GM19468 (cell line): ENCODE results near the gene MOCS2.

Experiments
- ATAC-seq: cut with Tn5 transposase; IDR thresholded peaks from one replicate; pipeline ENCODE4 v1.9.1; 2021; ENCODE audit warnings: mild to moderate bottlenecking, moderate library complexity, moderate number of reproducible peaks; ENCODE audit not compliant: unreplicated experiment; ENCODE audit errors: extremely low read depth

Gene MOCS2

DNA sequence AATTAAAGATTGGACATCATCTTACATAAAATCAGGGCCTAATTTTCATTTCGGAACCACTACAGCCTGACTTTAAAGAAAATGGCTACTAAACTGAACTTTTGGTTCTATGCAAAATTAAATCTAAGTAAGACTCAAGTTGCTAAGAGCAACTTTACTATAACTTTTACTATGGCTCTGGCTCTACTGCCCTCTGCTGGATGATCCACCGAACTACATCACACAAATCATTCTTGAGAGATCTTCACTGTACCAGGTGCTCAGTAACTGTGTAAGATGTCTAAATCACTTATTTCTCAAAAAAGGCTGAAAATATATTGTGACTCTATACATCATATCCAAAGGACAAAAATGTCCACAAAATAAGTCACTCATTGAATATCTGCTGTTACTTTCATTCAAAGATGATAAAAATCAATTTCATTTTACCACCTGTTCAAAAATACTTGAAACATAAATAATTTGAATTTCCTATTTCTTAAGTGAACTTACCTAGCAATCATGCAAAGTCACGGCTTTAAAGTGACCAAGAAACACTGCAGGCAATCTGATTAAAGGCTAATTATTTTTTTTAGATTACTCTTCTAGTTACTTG lies 13.5 kb downstream of the MOCS2 start:
- ATAC-seq = peak; percentile 67

- no peak for ATAC-seq
Measured at GRCh38 chr5:53095217-53095616, 14.3 kb downstream of the MOCS2 start.

DNA sequence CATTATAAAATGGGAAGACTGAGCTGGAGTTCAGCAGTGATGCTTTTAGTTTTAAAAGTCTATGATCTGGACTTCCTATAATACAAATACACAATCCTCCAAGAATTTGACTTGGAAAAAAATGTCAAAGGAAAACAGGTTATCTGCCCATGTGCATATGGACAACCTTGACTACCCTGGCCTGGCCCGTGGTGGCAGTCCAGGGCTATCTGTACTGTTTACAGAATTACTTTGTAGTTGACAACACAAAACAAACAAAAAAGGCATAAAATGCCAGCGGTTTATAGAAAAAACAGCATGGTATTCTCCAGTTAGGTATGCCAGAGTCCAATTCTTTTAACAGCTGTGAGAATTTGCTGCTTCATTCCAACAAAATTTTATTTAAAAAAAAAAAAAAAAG lies 17.3 kb downstream of the MOCS2 start:
- no peak for ATAC-seq

GRCh38 chr5:53091289-53091688 lies 18.3 kb downstream of the MOCS2 start:
- ATAC-seq = no peak

DNA sequence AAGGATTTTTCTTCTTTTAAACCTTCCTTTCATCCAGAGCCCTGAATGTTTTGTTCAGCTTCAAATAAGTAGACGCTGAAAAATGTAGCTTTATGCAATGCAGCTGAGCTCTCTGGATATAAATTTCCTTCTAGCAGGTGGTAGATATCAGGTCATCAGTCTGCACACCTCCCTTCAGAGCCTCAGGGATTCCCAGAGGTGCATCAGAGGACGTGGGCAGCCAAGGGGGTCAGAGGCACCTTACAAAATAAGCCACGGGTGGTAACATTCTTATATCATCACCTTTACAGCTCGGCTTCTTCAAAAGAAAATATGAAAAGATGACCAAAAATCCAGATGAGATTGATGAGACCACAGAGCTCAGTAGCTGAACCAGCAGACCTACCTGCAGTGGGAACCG lies 19.3 kb downstream of the MOCS2 start:
- ATAC-seq = no peak

- ATAC-seq = peak; percentile 94
Measured at GRCh38 chr5:53089481-53089991, 20.0 kb downstream of the MOCS2 start.

DNA sequence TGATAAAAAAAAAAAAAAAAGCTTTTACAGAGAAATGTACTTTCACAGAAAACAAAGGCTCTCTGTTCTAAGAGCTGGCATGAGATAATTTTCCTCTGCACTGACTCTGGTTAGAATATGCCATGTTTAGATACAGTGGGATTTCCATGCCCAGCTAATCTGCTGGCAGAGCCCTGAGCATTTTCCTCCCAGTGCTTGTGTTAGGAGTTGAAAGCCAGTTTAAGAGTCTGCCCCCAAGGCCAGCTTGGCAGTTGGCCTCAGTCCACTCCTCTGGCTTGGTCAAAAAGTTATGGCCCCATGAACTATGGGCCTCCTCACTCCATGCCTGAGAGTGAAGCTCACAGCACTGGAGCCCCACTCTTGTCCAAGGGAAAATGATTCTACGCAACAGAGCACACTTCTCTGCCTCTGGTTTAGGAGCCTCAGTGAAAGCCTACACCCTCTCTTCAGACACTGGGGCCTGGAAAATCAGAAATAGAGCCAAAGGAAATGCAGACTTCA lies 21.9 kb downstream of the MOCS2 start:
- ATAC-seq = no peak

- ATAC-seq = no peak
Measured at GRCh38 chr5:53087171-53087570, 22.4 kb downstream of the MOCS2 start.

DNA sequence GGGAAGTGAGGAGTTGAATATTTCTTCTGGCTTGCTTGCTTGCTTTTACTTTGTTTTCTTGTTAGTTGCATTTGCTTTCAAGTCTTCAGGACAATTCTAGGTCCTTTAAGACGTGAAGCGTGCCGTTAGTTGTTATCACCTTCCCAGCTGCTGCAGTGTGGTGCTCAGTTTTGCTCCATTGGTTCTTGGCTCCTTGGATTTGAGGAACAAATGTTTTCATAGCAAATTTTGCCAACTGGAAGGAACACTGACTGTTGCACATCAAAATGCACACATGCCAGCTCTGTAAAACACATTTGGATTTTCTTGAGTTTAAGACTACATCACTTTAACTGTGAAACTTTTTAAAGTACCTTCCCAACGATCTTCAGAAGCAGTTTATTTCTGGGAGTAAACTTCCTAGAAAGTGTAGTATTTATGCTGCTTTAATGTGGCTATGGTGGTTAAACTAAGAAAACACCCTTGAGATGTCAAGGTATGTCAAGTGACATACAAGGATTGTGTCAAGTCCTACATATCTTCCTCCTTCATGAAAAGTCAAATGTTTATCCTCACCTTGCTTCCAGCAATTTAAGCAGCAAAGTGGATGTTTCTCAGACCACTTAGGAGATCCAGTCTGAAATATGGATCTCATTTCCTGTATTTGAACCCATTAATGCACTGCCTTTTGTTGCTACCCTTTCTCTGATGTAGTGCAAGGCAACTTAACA lies 24.9 kb downstream of the MOCS2 start:
- no peak for ATAC-seq

DNA sequence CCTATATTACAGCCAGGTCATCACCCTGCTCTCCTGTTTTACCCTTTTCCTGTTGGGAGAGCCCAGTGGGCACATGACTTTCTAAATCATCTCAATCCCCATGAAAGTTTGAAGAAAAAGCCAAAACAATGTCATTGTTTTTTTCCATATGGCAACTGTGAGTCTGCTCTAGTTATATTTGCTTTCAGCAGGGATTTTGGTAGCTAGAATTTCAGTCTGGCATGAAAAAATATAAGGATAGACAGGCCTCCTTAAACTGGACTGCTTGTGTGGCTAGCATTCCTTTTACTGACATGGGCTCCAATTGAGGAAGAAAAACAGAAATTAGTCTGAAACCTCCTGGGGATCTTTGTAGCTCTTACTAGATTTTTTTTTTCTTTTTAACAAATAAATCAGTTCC lies 25.6 kb downstream of the MOCS2 start:
- ATAC-seq = no peak

DNA sequence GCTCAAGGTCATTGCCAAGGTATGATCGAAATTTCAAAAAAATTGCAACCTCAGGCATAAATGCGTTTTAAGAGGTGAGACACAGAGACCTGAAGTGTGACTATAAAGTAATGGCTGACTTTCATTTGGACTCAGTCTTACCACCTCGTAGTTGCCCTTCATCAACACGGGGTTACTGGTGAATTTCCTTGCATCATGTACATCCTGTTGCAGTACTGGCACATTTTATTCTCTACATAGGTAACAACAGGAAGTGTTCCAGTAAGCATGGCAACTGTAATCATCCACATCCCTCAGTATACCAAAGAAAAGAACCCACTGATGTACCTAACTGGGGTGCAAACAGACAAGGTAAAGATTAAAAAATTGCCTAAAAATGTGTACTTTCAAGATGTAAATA lies 29.3 kb downstream of the MOCS2 start:
- no peak for ATAC-seq

DNA sequence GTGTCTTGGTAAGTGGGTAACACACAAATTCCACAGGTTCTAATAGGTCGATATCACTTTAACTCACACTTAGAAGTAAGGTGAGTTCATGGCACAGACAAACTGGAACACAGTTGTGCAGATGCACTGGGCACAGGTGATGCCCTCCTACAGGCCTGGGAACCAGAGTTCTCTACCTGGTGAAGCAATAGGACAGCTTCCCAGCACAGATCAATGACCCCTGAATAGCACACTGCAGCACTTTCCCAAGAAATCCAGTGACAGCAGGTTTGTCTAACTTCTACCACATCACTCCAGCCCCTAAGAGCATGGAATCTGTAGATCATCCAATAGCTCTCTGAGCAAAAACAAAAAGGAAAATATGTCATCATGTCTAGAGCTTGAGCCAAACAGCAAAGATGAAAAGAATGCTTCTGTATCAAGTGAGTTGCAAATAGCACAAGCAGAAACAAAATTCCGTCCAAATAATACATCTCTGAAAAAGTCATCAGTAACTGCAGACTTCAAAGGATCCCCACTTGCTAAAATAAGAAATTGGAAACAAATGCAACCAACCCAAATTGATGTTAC lies 33.5 kb downstream of the MOCS2 start:
- no peak for ATAC-seq

DNA sequence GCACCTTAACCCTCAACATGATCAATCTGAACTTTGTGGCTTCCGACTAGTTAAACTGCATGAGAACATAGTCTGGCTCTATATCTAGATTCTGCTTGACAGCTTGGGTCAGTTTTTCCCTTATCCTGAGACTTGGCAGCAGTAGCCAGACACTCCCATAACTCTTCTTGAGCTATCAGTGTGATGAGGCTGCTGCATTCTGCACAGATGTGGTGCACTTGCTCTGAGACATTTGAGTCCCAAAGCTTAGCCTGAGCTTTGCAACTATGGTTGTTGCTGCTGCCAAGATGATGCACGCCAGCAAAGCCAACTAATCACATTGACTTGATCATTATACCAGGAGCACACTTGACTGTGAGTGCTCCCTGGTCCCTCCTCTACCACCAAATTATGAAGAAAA lies 36.2 kb downstream of the MOCS2 start:
- ATAC-seq = no peak

DNA sequence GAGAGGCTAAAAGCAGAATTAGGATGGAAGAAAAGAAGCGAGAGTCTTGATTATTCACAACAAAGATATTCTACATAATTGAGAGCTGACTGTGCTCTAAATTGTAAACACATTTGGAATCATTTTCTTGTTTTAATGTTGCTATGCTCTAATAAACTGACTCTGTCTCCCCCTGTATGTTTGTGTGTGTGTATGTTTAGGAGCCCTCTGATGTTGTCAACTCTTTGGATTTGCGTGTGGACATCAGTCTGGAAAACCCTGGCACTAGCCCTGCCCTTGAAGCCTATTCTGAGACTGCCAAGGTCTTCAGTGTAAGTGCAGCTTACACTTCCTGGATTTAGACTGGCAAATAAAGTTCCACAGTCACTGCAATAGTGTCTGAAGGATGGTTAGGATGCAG lies 37.8 kb downstream of the MOCS2 start:
- ATAC-seq = no peak

GRCh38 chr5:53071298-53071697 lies 38.3 kb downstream of the MOCS2 start:
- ATAC-seq = no peak

DNA sequence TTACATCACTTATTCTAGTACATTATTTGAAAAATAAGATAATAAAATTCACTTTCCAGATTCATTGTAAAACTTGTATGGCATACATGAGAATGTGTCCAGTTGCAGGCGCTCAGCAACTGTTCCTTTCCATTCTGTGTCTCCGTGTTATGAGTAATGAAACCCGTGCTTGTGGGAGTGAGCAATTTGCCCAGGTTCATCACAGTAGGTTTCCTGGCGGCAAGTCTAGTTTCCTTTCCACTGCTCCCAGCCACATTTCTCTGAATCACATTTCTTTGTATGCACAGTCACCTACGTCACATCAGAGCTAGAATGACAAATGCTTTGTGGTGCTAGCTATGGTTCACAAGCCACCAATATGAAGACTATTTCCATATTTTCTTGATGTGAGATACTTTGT lies 39.9 kb downstream of the MOCS2 start:
- ATAC-seq = no peak

DNA sequence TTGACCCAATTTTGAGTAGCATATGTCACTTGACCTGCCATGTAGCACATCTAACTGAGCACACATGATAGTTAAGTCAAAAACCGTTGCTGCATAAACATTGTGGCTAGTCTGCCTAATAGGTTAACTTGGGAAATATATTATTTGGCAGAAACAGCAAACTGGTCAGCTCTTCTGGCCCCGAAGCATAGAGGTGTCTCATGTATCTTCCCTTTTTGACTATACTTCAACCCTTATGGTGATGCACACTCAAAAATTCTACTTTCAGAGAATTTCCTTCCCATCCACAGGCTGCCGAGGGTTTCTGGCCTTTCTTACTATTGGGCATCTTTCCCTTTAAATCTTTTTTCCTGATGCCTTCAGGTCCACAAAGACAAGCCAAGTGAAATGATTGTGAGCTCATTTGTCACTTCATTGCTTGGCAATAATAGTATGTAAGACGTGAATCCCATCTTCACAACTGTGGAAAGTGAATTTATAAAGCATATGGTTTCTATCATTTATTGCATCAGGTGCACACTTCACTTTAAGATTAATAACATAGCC lies 41.2 kb downstream of the MOCS2 start:
- no peak for ATAC-seq

DNA sequence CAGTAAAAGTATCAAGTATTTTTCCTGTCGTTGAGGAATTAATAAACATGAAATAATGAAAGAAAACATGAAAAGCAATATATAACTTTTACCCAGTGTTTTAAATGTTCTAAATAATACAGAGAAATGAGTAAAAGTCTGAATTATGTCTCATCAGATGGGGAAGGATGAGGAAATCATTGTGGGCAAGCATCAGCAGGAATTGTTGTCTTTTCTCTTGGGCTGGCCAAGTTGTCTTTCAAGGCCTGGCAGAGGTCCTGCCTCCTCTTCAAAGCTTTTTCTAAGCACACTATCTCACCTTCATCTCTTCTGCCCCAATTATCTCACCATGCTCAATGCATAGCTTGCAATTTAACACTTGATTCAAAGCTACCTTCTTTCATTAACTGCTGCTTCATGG lies 41.9 kb downstream of the MOCS2 start:
- ATAC-seq = no peak

DNA sequence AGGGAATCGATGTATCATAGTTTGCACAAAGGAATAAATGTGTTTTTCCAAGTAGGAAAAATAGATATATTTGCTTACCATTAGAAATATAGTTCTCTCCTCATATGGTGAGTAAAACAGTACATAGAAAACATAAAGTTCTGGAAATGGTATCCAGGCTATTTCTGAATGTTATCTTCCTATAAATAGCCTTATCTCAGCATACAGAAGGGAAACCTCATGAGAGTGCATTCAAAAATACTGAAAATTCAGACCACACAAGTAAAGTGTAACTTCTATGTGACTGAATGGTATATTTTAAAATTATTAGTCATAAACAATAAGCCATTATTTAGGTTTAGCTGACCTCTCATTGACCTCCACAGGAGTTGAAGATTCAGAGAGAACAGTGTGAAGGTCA lies 43.5 kb downstream of the MOCS2 start:
- ATAC-seq = no peak

DNA sequence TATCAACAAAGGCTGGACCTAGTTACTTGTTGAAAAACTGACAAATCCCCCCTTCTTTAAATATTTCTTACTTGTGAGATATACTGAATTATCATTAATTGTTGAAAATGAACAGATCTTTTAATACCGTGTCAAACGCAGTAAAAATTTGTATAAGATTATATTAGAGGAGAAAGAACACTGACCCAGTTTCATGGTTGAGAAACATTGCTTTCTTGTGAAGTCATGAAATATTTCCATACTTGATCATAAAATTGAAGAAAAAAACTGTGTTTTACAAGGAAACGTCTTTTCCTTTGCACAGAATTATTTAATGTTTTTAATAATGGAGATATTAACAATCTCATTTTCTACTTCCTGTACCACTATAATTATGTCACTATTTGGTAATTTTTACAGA lies 45.8 kb downstream of the MOCS2 start:
- ATAC-seq = no peak

- ATAC-seq = no peak
Measured at GRCh38 chr5:53063176-53063575, 46.4 kb downstream of the MOCS2 start.
